GM11168 (cell line): ENCODE results near the gene RAET1E.
"Not testable (repeated sequence)": the region's sequence is repeated elsewhere in the genome, so short reads cannot be mapped to it uniquely, and the experiment has no call there.

ENCODE experiments used
- in situ Hi-C: fragments of 300-500 bp; cut with MboI; formaldehyde crosslinking; loops from one replicate; pipeline ENCODE4 v1.12.0; 2022; ENCODE audit warnings: low sequenced_read_pairs; ENCODE audit not compliant: unreplicated experiment

The RAET1E gene

DNA sequence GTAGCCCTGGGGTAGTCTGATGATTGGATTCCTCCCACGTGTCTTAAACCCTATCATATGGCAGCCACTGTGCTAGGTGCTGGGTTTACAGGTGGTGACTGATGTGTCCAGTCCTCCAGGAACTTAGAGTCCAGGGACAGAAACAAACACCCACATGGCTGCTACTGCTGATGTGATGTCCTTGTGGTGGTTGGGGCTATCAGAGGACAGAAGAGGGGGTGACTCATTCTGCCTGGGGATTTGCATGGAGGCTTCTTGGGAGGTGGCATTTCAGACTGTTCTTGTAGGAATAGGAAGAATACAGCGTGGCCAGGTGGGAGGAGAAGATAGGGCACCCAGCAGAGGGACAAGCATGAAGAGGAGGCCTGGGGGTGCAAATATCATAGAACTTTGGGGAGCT, 15.2 kb upstream of the RAET1E start:
- in situ Hi-C loops, result no loop called here

DNA sequence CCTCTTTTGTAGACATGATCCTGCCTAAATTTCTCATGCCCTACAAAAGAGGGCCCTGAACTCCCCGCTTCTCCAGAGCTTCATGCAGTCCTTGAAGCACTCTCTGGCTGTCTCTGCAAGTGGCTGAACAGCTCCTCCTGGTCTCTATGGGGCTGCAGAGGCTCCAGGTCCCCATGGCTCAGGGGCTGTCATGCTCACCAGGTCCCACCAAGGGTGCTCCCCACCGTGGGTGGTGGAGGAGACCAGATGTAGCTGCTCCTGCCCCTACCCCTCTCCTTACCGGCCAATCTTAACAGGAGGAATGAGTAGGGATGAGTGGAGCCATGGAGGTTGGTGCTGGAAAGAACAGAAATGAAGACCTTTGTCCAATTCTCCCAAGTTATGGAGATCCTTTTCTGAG, 14.8 kb upstream of the RAET1E start:
- in situ Hi-C loops, result not testable (repeated sequence)

DNA sequence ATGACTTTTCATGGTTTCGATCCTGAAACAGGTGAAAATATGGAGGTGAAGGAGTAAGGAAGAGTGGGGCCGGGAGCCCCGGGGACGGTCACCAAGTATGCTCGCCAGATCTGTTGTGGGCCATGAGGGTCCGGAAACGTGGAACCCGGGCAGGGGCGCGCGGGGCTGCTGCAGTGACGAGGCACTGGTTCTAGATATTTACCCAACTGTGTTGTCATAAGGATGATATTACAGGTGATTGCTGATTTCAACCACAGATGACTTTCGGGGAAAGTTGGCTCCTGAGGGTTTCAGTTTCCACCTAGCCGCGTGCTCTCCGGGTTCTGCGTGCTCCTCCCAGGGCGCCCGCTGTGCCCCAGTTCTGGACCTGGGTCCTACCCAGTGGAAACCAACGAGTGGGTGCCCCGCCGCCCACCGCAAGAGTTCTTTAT, 12.8 kb upstream of the RAET1E start:
- in situ Hi-C loops, result no loop called here

DNA sequence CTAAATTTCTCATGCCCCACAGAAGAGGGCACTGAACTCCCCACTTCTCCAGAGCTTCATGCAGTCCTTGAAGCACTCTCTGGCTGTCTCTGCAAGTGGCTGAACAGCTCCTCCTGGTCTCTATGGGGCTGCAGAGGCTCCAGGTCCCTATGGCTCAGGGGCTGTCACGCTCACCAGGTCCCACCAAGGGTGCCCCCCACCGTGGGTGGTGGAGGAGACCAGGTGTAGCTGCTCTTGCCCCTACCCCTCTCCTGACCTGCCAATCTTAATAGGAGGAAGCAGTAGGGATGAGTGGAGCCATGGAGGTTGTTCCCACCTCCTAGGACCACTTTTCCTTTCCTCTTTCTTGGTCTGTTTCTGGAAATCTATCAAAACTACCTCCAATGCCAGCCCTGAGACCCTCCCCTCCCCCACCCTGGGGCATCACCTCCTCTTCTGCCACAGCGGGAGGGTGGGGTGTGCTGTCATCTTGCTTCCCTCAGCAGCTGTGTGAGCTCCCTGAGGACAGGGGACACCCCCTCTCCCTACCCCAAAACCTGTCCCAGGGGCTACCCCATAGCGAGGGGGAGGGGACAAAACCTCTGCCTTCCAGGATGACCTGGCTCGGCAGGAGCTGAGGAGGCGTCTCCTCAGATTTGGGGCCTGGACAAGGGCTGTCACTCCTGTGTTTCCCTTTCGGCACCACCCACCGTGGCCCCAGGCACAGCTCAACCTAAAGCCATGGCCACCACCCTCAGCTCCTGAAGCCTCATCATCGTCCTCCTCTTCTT, 12.0 kb upstream of the RAET1E start:
- in situ Hi-C loops, result no loop called here

DNA sequence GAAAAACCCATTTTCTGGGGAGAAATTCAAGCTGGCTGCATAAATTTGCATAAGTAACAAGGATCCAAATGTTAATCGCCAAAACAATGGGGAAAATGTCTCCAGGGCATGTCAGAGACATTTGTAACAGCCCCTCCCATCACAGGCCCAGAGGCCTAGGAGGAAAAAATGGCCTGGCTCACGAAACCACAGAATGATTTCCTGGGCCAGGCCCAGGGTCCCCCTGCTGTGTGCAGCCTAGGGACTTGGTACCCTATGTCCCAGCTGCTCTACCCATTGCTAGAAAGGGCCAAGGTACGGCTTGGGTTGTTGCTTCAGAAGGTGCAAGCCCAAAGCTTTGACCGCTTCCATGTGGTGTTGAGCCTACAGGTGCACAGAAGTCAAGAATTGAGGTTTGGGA, 10.6 kb upstream of the RAET1E start:
- in situ Hi-C loops, result not testable (repeated sequence)

DNA sequence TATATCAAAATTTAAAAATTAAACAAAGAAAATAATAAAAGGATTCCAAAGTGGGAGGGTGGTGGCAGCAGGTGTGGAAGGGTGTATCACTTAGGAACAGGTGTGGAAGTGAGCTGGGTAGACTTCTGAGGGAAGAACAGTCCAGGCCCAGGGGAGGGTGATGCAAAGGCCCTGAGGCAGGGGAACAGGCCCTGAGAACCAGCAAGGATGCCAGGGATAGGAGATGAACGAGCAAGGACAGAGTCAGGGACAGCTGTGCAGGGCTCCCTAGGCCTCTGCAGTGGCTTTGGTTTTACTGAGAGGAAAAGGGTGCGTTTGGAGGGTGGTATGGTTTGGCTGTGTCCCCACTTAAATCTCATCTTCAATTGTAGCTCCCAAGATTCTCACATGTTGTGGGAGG, 9.4 kb upstream of the RAET1E start:
- in situ Hi-C loops, result no loop called here

DNA sequence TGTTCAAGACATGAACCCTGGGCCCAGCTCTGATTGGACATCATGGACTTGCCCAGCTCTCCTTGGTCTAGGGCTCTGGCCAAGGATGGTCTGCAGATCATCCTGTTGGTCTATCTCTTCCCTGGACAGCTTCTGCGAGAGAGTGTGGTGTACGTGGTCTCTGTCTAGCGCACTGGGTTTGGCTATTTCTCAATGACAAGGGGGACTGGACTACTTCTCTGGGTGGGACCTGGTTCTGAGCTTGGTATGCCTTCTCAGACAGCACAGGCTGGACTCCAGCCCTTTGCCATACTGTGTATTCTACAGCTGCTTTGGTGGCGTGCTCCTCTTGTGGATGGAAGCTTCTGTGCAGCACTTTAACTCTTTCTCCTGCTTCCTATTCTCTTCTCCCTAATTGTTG, 8.5 kb upstream of the RAET1E start:
- in situ Hi-C loops, result no loop called here

DNA sequence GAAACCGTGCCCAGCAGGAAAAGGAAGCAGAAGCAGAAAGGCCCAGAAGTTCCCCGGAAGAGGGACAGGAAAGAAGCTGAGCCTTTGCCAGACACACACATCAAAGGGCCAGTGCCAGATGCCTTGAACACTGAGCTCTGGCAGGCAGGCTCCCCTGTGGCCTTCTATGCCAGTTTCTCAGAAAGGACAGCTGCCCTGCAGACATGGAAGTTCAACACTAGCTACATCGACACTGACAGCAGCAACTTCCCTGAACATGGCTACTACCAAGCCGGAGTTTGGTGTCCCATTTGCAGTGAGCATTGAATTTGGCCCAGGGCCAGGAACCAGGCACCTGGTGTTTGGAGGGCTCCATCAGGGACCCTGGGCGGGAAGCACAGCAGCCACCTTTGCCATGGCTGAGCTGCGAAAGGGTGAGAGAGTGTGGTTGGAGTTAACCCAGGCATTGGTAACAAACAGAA, 8.0 kb upstream of the RAET1E start:
- in situ Hi-C loops, result no loop called here

DNA sequence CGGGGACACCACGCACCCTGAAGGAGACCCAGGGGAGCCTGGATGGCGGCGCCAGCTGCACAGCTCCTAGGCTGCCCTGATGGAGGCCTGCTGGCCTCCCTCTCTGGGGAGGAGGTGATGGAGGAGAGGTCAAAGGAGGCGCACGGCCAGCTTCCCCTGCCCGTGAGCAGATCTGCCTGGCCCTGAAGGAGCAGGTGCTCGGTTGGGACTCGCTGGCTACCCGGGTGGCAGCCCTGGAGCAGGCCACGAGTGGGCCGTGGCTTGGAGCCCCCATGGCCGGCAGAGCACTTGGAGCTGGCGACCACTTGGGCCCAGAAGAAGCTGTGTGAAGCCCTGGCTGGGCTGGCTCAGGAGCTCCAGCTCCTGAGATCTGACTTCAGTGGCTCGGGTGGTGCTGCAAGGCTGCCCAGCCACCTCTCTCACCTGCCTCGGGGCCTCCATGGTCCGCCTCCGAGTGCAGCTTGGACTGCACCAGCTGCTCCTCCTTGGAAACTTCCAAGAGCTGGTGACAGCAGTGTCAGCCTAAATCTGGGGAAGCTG, 7.5 kb upstream of the RAET1E start:
- in situ Hi-C loops, result no loop called here

DNA sequence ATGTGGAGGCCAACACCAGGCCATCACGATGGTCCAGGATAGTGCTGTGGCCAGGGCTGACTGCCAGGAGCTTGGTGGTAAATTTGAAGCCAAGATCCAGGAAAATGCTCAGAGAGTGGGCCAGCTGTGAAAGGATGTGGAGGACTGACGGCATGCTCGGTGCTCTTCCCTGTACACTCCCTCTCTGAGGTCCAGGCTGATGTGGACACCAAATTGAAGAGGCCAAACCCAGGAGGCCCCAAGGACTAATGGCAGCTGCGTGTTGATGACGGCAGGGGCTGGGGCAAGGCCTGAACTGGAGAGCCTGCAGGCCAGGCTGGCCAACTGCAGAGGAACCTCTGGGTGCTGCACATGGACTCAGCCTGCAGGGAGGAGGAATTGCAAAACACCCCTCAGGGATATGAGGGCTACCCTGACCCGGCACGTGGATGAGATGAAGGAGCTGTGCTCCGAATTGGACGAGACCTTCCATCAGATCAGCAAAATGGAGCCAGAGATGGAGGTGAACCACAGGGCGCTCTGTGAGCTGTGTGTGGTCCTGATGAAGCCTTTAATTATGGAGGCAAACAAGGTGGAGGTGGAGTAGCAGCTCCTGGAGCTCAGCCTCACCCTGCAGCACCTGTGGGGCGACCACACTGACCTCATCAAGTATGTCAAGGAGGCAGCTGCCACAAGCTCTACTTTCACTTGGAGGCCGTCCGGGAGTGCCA, 6.9 kb upstream of the RAET1E start:
- in situ Hi-C loops, result no loop called here

DNA sequence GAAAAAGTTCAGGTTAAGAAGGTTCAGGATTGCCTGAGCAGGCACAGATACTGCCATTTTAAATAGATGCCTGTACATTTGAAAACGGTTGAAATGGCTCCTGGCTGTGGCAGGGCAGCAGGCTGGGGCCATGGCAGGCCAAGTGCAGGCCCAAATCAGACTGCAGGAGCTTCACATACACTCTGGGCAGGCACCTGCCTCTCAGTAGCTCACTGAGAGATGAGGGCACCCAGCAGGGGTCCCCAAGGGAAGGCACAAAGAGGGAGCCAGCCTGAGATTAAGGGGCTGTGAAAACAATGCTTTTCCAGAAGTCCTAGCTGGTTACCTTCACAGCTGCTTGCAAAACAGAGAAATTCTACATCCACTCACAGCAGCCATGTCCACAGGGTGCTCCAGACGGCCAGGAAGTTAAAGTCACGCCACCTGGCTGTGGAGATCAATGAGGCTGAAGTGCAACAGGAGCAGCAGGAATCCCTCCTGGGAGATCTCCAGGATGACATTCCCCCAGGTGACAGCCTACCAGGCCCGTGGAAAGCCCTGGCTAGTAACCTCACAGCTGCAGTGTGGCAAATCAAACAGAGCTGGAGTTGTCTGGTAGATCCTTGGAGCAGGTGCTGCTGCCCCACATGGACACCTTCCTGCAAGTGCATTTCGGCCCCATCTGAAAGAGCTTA, 6.2 kb upstream of the RAET1E start:
- in situ Hi-C loops, result no loop called here

DNA sequence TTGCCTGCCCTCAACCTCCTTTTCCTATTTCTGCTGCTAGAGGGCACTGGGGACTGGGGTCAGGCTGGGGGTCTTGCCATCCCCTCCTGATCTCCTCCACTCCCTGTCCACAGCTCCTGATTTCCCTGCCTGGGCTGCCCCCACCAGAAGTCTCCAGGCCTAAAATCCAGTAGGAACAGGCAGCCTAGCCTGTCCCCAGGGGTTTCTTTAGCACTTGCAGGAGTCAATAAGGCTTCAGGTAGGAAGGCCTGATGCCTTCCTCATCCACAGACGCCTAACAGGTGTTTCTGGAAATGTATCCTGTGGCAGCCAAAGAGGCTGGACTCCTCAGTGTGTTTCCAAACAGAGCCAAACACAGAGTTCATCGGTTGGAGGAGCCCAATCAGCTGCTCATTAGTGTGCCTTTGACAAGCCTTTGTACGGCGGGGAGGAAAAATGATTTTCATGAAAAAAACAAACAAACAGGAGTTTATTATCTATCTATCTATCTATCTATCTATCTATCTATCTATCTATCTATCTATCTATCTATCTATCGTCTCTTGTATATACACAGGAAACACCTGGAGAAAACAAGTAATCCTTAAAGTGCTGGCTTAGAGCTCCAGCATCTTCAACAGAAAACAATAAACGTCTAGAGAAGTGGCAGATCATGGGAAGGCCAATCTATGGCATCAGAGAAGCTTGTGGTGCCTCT, 3.7 kb upstream of the RAET1E start:
- in situ Hi-C loops, result no loop called here

DNA sequence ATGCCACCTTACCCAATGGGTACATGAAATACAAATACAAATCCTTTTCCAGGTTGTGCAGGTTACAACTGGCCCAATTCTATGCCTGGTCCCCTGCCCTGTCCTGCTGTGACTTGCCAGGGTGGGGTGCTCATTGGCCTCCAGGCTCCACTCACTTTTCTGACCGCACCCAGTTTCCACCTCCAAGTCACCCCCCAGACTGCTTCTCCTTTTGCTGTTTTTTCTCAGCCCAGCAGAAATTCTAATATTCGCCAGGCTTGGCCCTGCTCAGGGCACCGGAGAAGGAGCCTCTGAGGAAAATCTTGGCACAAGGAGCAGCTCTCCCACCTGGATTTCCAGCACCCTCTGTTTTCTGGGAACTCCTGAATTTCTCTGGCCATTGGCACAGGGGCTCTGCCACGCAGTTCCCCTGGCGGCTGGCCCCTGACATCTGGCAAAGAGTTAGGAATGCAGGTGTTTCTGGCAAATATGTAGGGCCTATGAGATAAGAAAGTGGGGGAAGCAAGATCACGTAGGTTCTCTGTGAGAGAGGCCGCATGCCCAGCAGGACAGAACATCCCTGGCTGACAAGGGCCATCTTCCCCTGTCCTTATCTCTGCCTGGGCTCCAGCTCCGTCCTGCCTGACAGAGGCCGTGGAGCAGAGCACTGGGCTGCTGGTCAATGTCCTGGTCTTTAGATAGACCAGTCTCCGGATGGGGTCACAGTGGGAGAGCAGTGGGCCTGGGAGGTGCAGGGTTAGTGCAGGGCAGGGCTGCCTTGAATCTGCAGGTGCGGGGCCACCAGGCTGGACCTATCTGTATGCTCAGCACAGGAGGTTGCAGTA, 2.9 kb upstream of the RAET1E start:
- in situ Hi-C loops, result no loop called here

DNA sequence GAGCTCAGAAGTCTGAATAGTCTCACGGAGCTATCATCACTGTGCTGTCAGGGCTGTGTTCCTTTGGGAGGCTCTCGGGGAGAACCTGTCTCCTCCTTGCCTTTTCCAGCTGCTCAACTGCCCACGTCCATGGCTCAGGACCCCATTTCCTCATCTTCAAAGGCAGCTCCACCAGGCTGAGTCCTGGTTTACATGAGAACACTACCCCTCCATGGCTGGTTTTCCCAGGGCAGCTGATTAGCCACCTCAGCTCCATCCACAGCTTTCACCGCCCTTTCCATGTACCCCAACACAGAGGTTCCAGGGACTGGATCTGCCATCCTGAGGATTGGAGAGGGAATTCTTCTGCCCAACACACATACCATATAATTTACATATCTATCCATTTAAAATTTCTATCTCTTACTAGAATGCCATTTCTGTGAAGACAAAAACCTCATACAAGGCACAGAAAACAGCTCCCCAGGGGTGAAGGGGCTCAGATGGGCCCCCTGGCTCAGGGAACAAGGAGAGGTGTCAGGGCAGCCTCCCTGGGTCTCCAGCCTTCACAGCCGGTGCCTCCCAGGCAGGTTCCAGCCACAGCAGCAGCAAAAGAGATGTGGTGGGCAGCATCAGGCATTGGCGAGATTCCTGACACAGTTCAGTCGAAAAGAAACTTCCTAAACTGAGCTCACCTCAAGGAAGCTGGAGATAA, 2.2 kb upstream of the RAET1E start:
- in situ Hi-C loops, result no loop called here

DNA sequence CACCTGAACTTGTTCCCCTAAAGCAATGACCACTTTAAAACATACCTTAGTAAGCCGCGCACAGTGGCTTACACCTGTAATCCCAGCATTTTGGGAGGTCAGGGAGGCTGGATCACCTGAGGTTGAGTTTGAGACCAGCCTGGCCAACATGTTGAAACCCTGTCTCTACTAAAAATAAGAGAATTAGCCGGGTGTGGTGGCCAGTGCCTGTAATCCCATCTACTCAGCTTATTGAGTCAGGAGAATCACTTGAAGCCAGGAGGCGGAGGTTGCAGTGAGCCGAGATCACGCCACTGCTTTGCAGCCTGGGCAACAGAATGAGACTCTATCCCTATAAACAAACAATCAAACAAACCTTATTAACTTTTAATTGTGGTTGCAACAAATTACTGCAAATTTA, 1.6 kb upstream of the RAET1E start:
- in situ Hi-C loops, result no loop called here

DNA sequence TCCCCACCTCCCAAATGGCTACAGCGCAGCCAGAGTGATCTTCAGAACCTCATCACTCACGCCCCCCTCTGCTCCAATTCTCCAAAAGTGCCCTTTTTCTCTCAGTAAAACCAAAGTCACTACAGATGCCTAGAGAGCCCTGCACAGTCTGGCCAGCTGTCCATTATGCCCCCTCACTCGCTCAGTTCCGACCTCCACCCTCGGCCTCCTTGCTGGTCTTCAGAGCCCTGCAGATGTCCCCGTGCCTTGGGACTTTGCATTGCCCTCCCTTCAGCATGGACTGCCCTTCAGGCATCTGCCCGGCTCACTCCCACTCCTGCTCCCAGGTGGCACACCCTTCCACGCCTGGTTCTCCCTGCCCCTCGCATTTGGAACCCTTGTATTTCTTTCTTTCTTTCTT, 1.1 kb upstream of the RAET1E start:
- in situ Hi-C loops, result no loop called here

DNA sequence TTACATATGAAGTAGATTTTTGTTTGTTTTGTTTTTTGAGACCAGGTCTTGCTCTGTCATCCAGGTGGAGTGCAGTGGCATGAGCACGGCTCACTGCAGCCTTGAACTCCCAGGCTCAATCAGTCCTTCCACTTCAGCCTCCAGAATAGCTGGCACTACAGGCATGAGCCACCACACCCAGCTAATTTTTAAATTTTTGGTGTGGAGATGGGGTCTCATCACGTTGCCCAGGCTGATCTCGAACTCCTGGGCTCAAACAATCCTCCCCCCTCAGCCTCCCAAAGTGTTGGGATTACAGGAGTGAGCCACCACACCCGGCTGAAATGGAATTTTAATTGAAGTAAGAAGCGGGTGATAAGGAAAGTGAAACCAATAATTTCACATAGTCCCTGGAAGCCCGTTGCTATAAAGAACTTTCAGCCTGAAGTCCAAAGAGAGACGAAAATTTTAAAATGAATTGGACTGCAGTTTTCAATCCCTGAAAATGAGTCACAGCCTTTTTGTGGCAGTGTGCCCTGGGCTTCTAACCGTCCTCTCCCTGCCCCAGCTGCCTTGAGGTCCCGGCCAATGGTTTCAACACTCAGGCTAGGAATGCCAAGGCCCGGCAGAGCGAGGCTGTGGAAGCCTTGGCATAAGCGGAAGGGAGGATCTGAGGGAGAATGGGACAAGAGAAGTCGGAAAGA, 757 bp downstream of the RAET1E start:
- in situ Hi-C loops, result no loop called here

DNA sequence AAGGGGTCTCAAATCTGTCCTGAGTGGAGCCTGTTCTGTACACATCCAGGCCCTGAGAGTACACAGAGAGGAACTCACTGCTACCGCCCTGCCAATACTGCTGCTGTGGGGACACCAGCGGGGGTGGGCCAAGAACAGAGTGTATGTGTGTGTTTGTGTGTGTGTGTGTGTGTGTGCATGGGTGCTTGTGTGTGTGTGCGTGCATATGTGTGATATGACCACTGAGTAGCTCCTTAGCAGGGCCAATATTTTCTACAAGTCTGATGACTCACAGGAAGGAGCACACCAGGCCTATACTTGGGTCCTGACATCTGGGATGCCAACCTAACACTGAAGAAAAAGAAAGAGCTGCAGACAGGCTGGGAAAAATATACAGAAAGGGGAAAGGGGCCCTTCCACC, 1.4 kb downstream of the RAET1E start:
- in situ Hi-C loops, result no loop called here
